ENCODE data around the gene ARHGAP22. TPM values are rescaled to one million over a fixed set of nuclear protein-coding genes. Genes with fewer than 3 reads are reported as not detected.
A peak's percentile ranks its signal among the peaks of the same experiment; 100 is the strongest.

The ARHGAP22 gene
- total RNA-seq, 1 donor from 2014 or later = 0.82 TPM

GRCh38 chr10:48494611-48495010 lies 110.3 kb downstream of the ARHGAP22 start:
- Mint-ChIP-seq H3K4me1 (peaks cover 9% of the 10 kb centered on the region), H3K27me3 (peaks cover 6% of the 10 kb centered on the region), H3K27ac (no peak overlapping the region), H3K36me3 (ENCODE audit: low read depth) (no peaks in the 10 kb centered on the region), H3K4me3 (no peak overlapping the region), H3K9me3 (no peaks in the 10 kb centered on the region)
- no peak for DNase-seq
- intact Hi-C loops (cut with micrococcal nuclease) = no loop called here
- ChIA-PET CTCF (no interaction called here), POLR2A (no interaction called here)
- TF ChIP-seq, protein P1, sequence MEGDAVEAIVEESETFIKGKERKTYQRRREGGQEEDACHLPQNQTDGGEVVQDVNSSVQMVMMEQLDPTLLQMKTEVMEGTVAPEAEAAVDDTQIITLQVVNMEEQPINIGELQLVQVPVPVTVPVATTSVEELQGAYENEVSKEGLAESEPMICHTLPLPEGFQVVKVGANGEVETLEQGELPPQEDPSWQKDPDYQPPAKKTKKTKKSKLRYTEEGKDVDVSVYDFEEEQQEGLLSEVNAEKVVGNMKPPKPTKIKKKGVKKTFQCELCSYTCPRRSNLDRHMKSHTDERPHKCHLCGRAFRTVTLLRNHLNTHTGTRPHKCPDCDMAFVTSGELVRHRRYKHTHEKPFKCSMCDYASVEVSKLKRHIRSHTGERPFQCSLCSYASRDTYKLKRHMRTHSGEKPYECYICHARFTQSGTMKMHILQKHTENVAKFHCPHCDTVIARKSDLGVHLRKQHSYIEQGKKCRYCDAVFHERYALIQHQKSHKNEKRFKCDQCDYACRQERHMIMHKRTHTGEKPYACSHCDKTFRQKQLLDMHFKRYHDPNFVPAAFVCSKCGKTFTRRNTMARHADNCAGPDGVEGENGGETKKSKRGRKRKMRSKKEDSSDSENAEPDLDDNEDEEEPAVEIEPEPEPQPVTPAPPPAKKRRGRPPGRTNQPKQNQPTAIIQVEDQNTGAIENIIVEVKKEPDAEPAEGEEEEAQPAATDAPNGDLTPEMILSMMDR (IDR thresholded peaks at IDR 0.05) = no peak
- ATAC-seq (ENCODE audit: low read depth) = no peak

DNA sequence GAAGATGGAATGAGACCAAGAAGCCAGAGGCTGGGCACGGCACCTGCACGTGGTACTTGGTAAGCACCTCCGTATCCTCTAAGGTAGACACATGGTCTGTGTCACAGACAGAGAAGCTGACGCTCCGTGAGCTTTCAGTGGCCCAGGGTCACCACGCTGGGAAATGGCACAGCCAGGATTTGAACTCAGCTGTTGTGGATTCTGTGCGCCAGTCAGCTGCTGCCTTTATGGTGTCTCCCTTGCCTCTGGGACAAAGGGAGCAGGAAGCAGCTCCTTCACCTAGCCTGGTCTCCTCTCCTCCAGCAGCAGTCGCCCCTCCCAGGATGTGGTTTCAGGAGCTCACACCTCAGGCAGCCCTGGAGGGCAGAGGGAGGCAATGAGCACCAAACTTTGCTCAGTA lies 110.8 kb downstream of the ARHGAP22 start:
- intact Hi-C loops (cut with micrococcal nuclease) = no loop called here
- Mint-ChIP-seq H3K36me3 (ENCODE audit: low read depth) (no peaks in the 10 kb centered on the region), H3K4me1 (peaks cover 9% of the 10 kb centered on the region), H3K4me3 (no peak overlapping the region), H3K27ac (no peak overlapping the region), H3K9me3 (no peaks in the 10 kb centered on the region), H3K27me3 (peaks cover 6% of the 10 kb centered on the region)
- TF ChIP-seq, protein P1 (IDR thresholded peaks at IDR 0.05) = no peak
- DNase-seq = no peak
- POLR2A ChIA-PET = no interaction called here
- ATAC-seq (ENCODE audit: low read depth) = no peak
- CTCF ChIA-PET = no interaction called here

- intact Hi-C loops (cut with micrococcal nuclease) = no loop called here
- no peak for ATAC-seq (ENCODE audit: low read depth)
- TF ChIP-seq, protein P1 (IDR thresholded peaks at IDR 0.05) = no peak
- Mint-ChIP-seq H3K36me3 (ENCODE audit: low read depth) (no peaks in the 10 kb centered on the region), H3K27ac (no peak overlapping the region), H3K27me3 (peaks cover 7% of the 10 kb centered on the region), H3K4me1 (peaks cover 9% of the 10 kb centered on the region), H3K4me3 (peak overlapping the region; percentile 21), H3K9me3 (no peaks in the 10 kb centered on the region)
- peak; percentile 6 for DNase-seq
- POLR2A ChIA-PET = no interaction called here
- CTCF ChIA-PET = no interaction called here
Measured at GRCh38 chr10:48493083-48493871, 111.6 kb downstream of the ARHGAP22 start.

DNA sequence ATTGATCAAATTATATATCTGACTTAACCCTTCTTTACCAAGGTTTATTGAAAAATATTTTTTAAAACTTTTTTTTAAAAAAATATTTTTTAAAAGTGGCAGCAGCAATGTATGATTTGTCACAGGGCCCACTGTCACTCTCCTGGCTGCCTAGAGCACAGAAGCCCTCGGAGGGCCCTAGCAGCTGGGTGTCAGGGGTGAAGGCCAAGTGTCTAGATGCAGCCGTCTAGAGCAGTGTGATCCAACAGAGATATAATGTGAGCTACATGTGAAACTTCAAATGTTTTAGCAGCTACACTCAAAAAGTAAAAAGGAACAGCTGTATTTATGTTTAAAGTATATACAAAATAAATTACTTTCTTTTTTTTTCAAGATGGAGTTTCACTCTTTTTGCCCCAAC lies 112.7 kb downstream of the ARHGAP22 start:
- POLR2A ChIA-PET = no interaction called here
- Mint-ChIP-seq H3K4me1 (peaks cover 9% of the 10 kb centered on the region), H3K27me3 (peaks cover 6% of the 10 kb centered on the region), H3K27ac (no peak overlapping the region), H3K36me3 (ENCODE audit: low read depth) (no peaks in the 10 kb centered on the region), H3K9me3 (no peaks in the 10 kb centered on the region), H3K4me3 (no peak overlapping the region)
- DNase-seq (no peak), ATAC-seq (ENCODE audit: low read depth) (no peak)
- TF ChIP-seq, protein P1 (IDR thresholded peaks at IDR 0.05) = no peak
- CTCF ChIA-PET = no interaction called here
- intact Hi-C loops (cut with micrococcal nuclease) = no loop called here

GRCh38 chr10:48491392-48492139 lies 113.3 kb downstream of the ARHGAP22 start:
- CTCF ChIA-PET = no interaction called here
- Mint-ChIP-seq H3K4me1 (peaks cover 9% of the 10 kb centered on the region), H3K27me3 (peaks cover 5% of the 10 kb centered on the region), H3K4me3 (no peak overlapping the region), H3K36me3 (ENCODE audit: low read depth) (no peaks in the 10 kb centered on the region), H3K9me3 (no peaks in the 10 kb centered on the region), H3K27ac (no peak overlapping the region)
- ATAC-seq (ENCODE audit: low read depth) (no peak), DNase-seq (peak; percentile 7)
- POLR2A ChIA-PET = no interaction called here
- intact Hi-C loops (cut with micrococcal nuclease) = no loop called here
- TF ChIP-seq, protein P1 (IDR thresholded peaks at IDR 0.05) = no peak

Measured in activated B cell treated with CpG ODN at 0.5 μM for 24 hours (primary cell).